GM12891 (cell line): ENCODE results near the gene TEAD3.

Experiments
- PAX5 ChIP-seq: IDR thresholded peaks from 2 replicates; pipeline ENCODE4 v1.6.1; 2011; ENCODE audit warnings: low read length, moderate library complexity, mild to moderate bottlenecking; ENCODE audit not compliant: insufficient read depth, severe bottlenecking
- POLR2A ChIP-seq: IDR thresholded peaks from 2 replicates; pipeline ENCODE4 v1.6.1; 2011; ENCODE audit warnings: low read depth, low read length, control low read depth
- POLR2AphosphoS5 ChIP-seq: IDR thresholded peaks from 2 replicates; pipeline ENCODE4 v1.6.1; 2011; ENCODE audit warnings: low read depth, low read length, control low read depth
- TAF1 ChIP-seq: IDR thresholded peaks from 2 replicates; pipeline ENCODE4 v1.6.1; 2011; ENCODE audit warnings: low read depth, low read length, control low read depth

DNA sequence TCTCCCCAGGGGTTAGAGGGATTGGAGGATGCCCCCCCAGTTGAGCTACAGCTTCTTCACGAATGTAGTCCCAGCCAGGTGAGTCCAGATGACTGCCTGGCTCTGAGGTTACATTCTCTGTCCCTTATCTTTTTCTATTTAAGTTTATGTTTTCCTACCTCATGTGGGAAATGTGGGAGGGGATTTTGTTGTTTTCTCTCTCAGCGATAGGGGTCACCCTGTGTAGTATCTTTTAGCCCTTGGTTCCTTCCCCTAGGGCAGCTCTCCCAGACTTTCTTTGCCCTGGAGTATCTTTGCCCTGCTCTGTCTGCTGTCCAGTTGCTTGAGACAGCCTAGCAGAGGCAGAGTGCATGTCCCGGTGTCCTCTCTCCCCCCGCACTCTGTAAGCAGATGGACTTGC, 39.0 kb downstream of the TEAD3 start:
- no peak for TF ChIP-seq POLR2AphosphoS5
- no peak for TF ChIP-seq PAX5
- TF ChIP-seq TAF1 = no peak
- no peak for TF ChIP-seq POLR2A
